GM18909 (cell line): Measurements from ENCODE around the gene GALNT9.

Source experiments
- ATAC-seq: cut with Tn5 transposase; IDR thresholded peaks from one replicate; pipeline ENCODE4 v1.9.1; 2021; ENCODE audit warnings: mild to moderate bottlenecking; ENCODE audit not compliant: unreplicated experiment, poor library complexity

Gene GALNT9

DNA sequence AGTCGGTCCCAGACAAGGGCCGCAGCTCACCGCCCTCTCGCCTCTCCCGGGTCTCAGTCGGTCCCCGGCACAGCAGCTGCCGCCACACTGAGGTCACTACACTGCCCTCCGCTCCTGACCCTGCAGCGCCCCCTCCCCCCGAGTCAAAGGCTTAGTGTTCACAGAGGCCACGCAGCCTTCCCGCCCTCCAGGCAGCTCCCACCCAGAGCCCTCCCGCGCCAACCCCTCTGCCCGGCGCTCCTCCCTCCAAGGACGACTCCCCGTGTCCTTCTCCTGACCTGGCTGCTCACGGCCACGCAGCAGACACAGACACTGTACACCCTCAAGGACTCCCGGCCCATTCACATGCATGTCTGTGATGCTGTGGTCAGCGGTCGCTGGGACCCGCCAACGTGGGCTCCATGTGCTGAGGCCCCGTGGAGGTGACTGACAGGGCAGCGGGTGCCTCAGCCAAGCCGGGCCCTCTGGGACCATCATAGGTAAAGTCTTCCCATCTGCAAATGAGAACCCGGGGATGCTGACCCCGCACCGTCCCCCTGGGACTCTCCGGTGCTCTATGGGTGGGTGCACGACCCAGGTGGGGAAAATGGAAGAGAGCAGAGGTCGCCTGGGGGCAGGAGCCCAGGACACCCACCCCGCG, 16.3 kb upstream of the GALNT9 start:
- ATAC-seq: no peak

DNA sequence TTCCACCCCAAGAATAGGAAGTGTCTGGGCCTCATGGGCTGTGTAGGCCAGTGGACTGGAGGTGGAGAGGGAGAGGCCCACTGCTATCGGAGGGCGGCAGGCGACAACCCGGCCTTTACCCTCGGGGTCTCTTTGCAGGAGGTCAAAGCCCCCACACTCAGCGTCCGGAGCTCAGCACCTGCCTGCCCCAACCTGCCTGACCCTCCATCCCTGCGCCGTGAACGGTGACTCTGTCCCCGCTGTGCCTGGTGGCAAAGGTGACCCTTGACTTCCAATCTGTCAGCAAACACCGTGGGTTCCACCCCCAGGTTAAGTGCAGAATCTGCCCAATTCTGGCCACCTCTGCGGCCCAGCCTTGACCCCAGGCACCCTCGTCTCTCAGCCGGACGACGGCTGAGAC, 15.7 kb upstream of the GALNT9 start:
- no peak for ATAC-seq

DNA sequence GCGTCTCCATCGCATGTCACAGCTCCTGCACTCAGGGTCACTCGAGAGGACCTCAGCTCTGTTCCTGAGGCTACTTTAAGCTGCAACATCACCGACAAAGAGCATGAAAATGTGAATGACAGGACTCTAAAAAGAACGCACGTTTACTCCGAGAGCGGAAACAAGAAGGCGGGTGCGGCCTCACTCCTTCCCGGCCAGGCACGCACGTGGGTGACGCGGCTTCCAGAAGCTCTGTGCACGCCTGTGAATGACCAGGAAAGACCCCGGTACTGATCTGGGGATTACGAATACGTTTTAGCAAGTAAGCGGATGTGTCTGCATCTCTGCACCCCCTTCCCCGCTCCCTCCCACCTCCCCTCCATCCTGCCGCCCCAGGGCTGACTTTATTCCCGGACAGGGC, 15.2 kb upstream of the GALNT9 start:
- no peak for ATAC-seq

DNA sequence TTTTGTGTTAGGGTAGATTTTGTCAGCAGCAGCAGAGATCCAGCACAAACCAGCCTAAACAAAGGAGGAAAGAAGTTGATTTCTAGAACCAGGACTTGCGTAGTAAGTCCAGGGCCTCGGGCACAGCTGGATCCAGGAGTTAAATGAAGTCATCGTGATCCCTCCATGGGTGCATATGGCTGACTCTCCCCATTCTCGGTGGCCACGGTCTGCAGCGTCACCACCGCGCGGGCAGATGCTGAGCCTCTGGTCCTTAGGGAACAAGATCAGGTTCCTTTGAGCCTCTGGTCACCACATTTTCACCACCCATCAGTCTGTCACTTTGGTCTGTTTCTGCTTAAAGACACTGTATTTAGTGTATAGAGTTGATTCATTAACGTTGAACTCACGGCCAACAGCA, 14.8 kb upstream of the GALNT9 start:
- ATAC-seq: no peak

DNA sequence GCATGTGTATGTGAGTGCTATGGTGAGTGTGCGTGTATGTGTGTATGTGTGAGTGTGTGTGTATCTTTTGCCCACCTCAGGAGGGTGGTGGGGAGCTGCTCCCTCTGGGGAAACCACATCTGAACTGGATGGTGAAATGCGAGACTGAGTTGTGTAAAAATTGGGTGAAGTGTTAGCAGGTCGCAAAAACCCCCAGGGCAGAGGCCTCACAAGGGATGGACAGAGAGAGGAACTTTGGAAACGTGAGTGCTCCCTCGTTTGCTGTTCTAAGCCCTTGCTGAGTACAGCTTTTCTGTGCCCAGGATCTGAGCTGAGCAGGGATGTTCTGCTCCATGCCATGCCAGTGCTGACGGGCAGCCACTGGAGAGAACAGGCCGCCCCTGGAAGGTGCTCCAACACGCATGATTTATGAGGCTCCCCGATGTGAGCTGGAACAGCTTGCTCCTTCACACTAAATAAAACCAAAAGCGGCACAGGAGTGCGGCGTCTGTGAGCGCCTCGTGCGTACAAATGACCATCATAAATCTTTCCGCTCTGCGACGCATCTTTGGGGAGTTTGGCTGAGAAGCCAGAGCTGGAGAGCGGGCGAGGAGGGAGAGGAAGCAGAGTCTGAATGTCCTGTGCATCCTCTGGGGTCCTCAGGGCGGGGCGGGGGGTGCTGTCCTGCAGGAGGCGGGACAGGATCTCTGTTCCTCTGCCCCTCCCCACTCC, 14.1 kb upstream of the GALNT9 start:
- no peak for ATAC-seq

DNA sequence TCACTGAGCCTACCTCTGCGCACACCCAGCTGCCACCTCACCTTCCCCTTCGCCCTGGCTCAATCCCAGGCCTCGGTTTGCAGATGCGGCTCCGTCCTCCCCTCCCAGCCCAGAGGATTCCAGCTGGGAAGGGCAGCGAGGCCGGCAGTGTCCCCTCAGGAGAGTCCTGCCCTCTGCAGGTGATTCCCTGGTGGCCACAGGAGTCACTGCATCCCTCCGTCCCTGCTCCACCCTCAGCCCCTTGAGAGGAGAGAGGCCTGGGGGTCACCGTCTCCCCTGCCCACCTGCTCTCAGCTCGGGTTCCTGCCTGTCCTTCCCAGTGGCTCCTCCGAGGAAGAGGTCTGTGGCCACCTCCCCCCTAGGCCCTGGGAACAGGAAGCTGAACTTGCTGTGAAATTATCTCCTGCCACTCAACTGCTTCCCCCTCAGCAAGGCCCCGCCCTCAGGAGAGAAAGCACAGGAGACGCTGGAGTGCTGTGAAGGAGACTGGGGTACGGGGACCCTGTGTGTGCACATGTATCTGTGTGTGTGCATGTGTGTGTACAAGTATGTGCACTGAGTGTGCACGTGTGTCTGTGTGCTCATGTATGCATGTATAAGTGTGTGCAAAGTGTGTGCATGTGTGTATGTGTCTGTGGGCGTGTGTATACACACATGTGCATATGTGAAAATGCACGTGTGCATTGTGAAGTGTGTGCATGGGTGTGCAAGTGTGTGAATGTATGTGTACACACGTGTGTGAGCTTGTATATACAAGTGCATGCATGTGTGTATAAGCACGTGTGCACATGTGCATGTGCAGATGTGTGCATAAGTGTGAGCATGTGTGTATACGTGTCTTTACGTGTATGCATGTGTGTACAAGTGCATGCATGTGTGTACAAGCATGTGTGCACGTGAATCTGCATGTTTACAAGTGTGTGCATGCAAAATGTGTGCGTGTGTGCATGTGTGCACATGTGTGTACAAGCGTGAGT, 13.2 kb upstream of the GALNT9 start:
- no peak for ATAC-seq

DNA sequence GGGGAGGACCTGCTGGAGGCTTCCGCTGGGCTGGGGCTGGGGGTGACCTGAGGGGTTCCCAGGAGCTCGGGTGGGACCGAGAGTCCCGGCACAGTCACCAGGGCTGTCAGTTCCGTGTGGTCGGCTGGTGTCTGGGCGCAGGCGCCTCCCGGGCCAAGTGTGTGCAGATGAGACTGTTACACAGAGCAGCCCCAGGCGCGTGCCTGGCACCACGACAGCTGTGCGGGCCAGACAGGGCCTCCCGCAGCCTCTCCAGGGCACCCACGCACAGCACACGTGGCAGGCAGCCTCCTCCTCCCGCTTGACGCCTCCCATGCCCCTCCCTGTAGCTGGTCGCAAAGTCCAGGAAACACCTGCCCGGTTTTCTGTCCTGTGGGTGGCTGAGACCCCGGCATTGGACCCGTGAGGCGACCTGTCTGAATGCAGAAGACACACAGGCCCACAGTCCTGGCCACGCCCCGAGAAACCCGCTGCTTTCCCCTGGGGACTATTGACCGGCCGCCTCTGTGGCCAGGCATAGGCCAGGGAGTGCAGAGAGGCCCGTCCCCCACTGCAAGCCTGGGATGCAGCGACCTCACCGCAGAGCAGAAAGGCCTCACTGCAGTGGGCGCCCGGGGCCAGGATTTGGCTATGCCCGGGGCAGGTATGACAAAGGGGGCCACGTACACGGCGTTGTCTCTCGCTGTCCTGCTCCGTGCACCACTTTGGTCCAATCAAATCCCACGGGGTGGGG, 12.1 kb upstream of the GALNT9 start:
- no peak for ATAC-seq

DNA sequence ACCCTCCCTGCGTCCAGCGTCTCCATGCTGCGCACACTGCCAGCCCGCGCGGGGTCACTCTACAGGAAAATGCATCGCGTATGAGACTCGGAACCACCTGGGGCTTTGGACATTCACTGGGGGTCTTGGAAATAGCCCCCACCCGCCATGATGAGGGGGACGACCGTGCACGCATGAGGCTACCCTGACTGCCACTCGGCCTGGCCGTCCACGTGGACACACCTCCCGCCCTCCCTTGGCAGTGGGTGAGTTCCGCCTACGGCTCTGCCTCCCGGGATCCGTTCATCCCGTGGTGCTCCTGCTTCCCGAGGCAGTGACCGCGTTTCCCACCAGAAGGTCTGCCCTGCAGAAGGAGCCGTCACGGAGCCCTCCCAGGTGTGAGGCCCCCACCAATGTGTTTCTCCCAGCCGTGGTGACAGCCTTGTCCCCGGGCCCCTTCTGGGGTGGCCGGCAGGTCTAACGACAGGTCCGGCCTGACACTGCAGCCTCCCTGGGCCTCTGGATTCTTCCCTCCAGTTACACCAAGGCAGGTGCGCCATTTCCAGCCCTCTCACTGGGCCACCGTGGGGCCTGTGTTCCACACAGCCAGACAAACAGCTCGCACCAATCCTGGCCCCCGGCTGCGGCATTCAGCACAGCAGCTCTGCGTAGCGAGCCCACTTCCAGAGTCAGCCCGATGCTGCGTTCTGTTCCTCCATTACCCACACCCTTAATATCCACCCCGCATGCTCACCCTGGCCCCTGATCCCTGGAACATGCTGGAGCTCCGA, 11.1 kb upstream of the GALNT9 start:
- no peak for ATAC-seq

DNA sequence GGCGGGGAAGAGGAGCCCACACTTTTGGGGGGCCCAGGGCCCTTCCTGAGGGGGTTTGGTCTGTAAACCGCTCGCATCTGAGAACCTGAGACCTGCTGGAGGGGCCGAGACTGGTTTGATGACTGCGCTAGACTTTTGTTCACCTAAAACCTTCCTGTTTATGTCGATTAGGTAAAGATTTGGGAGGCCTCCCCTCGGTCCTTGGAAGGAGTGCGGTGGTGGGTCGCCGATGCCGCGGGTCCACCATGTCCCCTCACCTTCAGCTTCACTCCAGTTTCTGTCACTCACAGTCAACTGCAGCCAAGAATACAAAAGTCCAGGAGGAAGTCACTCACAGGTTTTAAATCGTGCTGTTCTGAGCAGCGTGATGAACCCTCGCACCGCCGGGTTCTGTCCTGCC, 10.5 kb upstream of the GALNT9 start:
- no peak for ATAC-seq

DNA sequence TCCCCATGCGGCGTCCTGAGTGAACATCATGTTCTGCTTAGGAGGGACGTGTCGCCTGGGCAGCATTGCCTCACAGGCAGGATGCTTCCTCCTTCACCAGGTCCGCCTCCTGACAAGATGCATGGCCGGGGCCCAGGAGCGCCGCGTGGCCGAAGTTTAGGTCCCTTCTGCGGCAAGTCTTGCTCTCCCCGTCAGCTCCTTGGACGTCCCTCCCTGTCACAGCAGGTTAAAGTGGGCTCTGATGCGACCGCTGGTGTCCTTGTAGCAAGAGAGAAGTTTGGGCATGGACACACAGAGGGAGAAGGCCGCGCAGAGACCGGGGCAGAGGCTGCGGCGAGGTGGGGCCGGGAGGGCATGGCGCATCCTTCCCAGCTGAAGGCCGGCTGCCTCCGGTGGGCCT, 9.4 kb upstream of the GALNT9 start:
- ATAC-seq: no peak

DNA sequence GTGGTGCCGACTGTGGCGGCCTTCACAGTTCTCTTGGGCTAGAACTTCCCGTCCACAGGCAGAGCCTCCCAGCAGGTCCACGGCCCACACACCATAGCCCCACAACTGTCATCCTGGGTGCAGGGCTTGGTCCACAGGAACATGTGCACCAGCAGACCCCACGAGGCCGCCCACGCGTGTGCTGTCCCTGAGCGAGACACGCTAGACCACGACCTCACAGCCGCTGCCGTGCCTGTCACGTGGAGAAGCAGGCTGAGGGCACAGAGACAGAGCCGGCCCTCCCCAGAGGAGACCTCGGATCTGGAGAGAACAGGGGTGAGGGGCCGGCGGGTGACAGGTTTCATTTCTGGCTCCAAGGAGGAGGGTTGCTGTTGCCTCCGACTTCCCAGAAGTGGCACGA, 8.9 kb upstream of the GALNT9 start:
- ATAC-seq: no peak

DNA sequence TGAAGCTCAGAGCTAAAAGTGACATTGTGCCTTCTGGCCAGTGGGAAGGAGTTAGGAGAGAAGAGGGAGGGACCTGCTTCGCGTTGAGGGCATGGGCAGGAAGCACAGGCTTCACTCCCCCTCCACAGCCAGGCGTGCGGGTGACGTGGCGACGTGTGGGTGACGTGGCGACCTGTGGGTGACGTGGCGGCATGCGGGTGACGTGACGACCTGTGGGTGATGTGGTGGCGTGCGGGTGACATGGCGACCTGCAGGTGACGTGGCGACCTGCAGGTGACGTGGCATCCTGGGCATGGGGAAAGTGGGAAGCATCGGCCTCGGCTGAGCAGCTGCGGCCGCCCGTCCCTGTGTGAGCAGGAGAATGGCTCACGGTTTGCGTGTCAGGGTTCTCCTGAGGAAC, 8.2 kb upstream of the GALNT9 start:
- ATAC-seq: no peak

DNA sequence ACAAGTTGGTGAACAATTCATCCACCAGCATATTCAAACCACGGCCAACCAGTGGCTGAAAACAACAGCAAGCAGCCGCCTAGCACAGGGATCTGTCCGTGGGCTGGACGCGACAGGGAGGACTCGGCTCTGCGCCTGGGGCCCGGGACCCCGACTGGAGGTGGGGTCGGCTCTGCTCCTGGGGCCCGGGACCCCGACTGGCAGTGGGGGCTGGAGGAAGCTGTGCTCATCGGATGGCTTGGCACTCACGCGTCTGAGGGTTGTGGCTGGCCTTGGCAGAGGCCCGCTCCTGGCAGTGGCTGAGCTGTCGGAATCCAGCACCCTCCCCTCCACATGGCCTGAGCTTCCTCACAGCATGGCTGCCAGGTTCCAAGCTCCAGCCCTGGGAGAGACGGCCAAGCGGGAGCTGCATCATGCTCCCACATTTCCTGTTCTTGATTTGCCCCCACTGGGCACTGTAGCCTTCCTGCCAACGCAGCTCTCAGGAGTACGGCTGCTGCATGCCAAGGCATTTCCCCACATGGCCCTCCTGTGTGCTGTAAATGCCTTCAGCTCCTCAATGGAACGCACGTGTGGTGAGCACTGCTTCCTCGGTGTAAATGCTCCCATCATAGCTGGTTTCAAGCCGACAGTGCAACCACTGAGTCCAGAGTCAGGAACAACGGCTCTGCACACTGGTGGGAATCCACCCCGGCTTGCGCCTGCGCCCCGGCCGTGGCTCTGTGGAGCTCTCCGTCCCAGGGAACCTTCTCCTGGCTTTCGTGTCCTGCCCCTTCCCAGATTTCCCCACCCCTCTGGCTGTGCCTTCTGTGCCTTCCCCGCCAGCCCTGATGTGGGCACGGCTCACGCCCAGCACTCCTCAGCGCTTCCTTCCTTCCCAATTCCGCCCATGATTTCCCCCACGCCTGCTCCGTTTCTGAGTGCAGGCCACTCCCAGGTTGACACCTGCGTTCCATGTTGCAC, 7.3 kb upstream of the GALNT9 start:
- no peak for ATAC-seq

DNA sequence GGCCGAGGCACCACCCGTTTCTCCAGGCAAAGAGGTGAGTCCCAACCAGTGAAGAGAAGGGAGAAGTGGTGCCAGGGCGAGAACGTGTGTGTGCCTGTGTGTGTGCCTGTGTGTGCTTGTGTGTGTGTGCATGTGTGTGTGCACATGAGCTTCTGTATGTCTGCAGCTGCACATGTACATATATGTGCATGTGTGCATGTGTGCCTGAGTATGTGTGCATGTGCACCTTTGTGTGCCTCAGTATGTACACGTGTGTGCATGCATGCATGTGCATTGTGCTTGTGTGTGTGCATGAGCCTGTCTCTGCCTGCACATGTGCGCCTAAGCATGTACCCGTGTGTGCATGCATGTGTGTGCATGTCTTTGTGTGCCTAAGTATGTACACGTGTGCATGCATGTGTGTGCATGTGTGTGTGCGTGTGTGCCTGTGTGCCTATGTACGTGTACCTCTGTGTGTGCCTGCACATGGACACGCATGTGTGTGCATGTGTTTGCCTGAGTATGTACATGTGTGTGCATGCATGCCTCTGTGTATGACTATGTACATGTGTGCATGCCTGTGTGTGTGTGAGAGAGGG, 5.9 kb upstream of the GALNT9 start:
- ATAC-seq: no peak

DNA sequence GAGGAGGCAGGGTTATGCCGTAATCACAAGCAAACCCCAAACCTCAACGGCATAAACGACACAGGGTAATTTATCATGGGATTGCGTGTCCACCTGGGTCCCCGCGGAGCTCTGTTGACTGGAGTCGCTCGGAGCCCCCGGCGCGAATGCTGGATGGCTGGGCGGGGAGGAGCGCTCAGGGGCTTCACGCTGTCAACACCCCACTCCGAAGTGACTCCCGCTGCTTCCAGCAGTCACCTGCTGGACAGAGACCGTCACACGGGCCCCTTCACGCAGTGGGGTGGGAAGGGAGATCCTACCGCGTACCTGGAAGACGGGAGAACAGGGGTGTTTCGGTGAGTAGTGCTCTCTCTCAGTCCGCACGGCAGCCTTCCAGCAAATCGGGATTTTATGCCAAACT, 4.4 kb upstream of the GALNT9 start:
- no peak for ATAC-seq

DNA sequence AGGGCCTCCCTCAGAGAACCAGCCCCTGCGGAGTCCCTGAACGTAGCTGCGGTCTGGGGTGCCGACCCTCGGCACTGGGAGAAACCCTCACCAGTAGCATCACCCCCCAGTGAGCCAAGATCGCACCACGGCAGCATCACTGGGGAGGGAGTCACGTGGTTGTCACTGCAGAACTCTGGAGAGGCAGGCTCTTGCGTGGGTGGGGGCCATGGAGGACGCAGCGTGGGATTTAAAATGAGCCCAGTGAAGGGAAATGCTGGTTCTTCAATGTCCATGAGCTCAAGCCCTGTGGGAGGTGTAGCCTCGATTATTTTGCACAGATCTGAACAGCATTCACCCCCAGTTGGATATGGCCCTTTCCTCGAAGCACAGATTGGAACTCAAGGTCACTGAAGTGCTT, 3.9 kb upstream of the GALNT9 start:
- ATAC-seq: no peak

DNA sequence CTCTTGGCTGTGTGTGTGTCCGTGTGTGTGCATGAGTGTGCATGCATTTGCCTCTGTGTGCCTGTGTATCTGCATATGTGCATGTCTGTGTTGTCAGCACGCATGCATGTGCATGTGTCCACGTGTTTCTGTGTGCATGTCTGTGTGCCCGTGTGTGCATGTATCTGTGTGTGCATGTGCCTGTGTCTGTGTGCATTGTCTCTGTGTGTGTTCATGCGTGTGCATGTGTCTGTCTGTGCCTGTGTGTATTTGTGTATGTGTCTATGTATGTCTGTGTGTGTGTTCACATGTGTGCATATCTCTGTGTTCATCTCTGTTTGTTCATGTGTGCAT, 1.1 kb upstream of the GALNT9 start:
- ATAC-seq: no peak

DNA sequence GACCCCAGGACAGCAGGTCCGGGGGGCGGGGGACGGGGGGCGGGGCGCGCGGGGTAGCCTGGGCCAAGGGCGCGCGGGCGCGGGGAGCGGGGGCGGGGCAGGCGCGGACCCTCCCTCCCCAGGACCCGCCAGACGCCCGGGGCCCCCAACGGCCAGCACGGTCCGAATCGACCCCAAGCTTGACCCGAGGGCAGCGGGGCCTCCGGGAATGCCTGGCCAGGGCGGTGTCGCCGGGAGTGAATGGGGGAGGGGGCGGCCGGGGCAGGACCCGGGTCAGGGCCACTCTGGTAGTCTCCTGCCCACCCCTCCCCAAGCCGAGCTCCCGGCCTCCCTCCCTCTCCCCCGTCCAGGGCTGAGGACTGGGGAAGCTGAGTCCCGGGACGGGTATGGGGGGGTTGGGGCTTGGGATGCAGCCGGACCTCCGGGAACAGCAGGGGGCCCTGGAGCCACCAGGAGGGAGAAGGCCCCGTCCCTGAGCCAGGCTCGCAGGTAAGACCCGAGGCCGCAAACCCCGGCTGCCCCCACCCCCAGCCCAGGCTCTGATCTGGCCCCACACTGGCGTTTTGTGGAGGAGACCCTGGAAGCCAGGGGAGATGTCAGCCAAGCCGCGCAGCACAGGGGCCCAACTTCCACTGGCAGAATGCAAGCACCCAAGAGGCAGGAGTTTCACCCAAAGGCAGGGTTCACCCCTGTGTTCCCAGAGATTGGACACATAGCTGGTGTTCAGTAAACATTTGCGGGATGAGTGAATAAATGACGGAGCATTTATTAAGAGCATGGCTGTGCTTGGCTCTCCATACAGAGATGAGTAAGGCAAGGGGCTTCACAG, 545 bp upstream of the GALNT9 start:
- no peak for ATAC-seq
